ENCODE results near the gene CDKL1. TPM values are rescaled to one million over a fixed set of nuclear protein-coding genes. Genes with fewer than 3 reads are reported as not detected.
"Not testable (repeated sequence)": the region's sequence is repeated elsewhere in the genome, so short reads cannot be mapped to it uniquely, and the experiment has no call there.

The CDKL1 gene
- total RNA-seq, 1 experiment from 2014 or later, result 67.8 TPM

- DNase-seq (ENCODE audit: low read depth), result no peak
Observed at GRCh38 chr14:50357753-50358395, 38.8 kb downstream of the CDKL1 start.

- DNase-seq (ENCODE audit: low read depth), result no peak
Observed at GRCh38 chr14:50357124-50357523, 39.6 kb downstream of the CDKL1 start.

GRCh38 chr14:50356283-50356682 lies 40.4 kb downstream of the CDKL1 start:
- not testable (repeated sequence) for DNase-seq (ENCODE audit: low read depth)

- no peak for DNase-seq (ENCODE audit: low read depth)
Observed at GRCh38 chr14:50355692-50356091, 41.0 kb downstream of the CDKL1 start.

- no peak for DNase-seq (ENCODE audit: low read depth)
Observed at GRCh38 chr14:50354527-50354926, 42.2 kb downstream of the CDKL1 start.

- DNase-seq (ENCODE audit: low read depth), result no peak
Observed at GRCh38 chr14:50353126-50353525, 43.6 kb downstream of the CDKL1 start.

GRCh38 chr14:50352584-50352983 lies 44.1 kb downstream of the CDKL1 start:
- DNase-seq (ENCODE audit: low read depth), result no peak

GRCh38 chr14:50350975-50351374 lies 45.7 kb downstream of the CDKL1 start:
- no peak for DNase-seq (ENCODE audit: low read depth)

- DNase-seq (ENCODE audit: low read depth), result no peak
Observed at GRCh38 chr14:50348933-50349332, 47.7 kb downstream of the CDKL1 start.

GRCh38 chr14:50347521-50347920 lies 49.2 kb downstream of the CDKL1 start:
- peak; percentile 71 for DNase-seq (ENCODE audit: low read depth)

- DNase-seq (ENCODE audit: low read depth), result no peak
Observed at GRCh38 chr14:50345846-50346422, 50.7 kb downstream of the CDKL1 start.

GRCh38 chr14:50344876-50345563 lies 51.7 kb downstream of the CDKL1 start:
- DNase-seq (ENCODE audit: low read depth), result no peak

GRCh38 chr14:50344116-50344775 lies 52.4 kb downstream of the CDKL1 start:
- peak; percentile 53 for DNase-seq (ENCODE audit: low read depth)

GRCh38 chr14:50343434-50343833 lies 53.2 kb downstream of the CDKL1 start:
- DNase-seq (ENCODE audit: low read depth), result no peak

GRCh38 chr14:50342221-50343078 lies 54.2 kb downstream of the CDKL1 start:
- peak; percentile 80 for DNase-seq (ENCODE audit: low read depth)

- no peak for DNase-seq (ENCODE audit: low read depth)
Observed at GRCh38 chr14:50340963-50341362, 55.7 kb downstream of the CDKL1 start.

GRCh38 chr14:50340045-50340444 lies 56.6 kb downstream of the CDKL1 start:
- no peak for DNase-seq (ENCODE audit: low read depth)

GRCh38 chr14:50339178-50339804 lies 57.4 kb downstream of the CDKL1 start:
- no peak for DNase-seq (ENCODE audit: low read depth)

GRCh38 chr14:50338587-50338986 lies 58.1 kb downstream of the CDKL1 start:
- DNase-seq (ENCODE audit: low read depth), result no peak

- DNase-seq (ENCODE audit: low read depth), result no peak
Observed at GRCh38 chr14:50335989-50336824, 60.5 kb downstream of the CDKL1 start.
